HG03520 (cell line): Measurements from ENCODE around the gene ALAD.
"Not testable (repeated sequence)": the region's sequence is repeated elsewhere in the genome, so short reads cannot be mapped to it uniquely, and the experiment has no call there.

ENCODE experiments used
- ATAC-seq: cut with Tn5 transposase; IDR thresholded peaks from one replicate; pipeline ENCODE4 v1.9.1; 2021; ENCODE audit warnings: mild to moderate bottlenecking, moderate library complexity; ENCODE audit not compliant: unreplicated experiment

Gene ALAD

GRCh38 chr9:113401027-113401792 lies at the start of gene ALAD:
ALAD (minus strand) TSS chr9:113401284; CDS start chr9:113393559, 7,725 bp downstream.
- ATAC-seq, result peak; percentile 98

DNA sequence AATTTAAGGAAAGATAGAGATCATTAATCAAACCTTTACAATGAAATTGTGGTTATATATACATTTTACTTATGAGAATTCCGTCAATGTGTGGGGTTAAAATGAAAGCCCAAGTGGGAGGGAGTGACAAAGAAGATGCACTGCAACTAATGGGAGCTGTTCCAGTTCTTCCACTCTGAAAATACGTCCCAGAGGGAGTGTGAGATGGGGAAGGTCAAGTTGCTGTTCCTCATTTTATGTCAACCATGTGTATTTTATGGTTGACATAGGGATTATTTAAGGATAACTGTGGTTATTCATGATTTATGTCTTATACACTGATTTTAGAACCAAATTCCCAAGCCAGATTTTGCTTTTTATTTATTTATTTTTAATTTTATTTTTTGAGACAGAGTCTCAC lies 48.3 kb upstream of the ALAD start:
- ATAC-seq, result no peak

GRCh38 chr9:113446323-113446740 lies 45.2 kb upstream of the ALAD start:
- ATAC-seq, result no peak

GRCh38 chr9:113444736-113445135 lies 43.7 kb upstream of the ALAD start:
- no peak for ATAC-seq

DNA sequence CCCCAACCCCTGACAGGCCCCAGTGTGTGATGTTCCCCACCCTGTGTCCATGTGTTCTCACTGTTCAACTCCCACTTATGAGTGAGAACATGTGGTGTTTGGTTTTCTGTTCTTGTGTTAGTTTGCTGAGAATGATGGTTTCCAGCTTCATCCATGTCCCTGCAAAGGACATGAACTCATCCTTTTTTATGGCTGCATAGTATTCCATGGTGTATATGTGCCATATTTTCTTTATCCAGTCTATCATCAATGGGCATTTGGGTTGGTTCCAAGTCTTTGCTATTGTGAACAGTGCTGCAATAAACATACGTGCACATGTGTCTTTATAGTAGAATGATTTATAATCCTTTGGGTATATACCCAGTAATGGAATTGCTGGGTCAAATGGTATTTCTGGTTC lies 36.6 kb upstream of the ALAD start:
- ATAC-seq, result not testable (repeated sequence)

- no peak for ATAC-seq
Observed at GRCh38 chr9:113436728-113437515, 35.8 kb upstream of the ALAD start.

- no peak for ATAC-seq
Observed at GRCh38 chr9:113431191-113431590, 30.1 kb upstream of the ALAD start.

DNA sequence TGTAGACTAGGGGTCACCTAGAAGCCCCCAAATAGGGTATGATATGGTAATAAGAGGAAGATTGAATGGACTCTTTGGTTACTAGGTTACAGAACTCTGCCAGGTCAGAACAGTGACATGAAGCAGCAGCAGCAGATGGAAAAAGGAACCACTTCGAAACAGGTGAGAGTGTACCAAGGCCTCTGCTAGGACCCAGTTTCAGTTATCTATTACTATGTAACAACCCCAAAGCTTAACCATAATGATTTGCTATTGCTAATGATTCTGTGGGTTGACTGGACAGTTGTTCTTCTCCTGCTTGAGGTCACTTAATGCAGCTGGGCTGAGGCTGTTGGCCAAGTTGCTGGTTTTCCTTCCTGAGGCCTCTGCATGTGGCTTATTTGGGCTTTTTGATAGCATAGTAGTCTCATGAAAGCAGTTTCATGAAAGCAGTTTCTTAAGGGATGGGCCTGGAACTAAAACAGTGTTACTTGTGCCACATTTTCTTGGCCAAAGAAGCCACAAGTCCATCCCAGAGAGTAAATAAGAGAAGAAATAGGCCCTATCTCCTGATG lies 27.1 kb upstream of the ALAD start:
- ATAC-seq, result no peak

DNA sequence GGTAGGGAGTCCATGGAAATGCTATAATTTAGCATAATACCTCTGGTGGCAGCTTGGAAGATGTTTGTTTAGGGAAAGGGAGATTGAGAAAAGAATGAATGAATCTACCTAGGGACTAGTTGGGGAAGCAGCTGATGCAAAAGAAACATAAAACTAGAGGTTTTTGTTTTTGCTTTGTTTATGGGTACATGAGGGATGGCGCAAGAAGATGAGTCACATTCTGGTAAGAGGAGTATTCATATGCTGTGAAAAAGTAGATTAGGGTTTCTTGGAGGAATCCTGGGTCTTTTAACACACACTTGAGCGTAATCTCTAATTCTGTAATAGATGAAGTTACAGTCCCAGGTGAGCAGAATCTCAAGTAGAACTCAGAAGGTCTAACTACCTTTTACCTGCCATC lies 26.5 kb upstream of the ALAD start:
- no peak for ATAC-seq

GRCh38 chr9:113426701-113427100 lies 25.6 kb upstream of the ALAD start:
- no peak for ATAC-seq

DNA sequence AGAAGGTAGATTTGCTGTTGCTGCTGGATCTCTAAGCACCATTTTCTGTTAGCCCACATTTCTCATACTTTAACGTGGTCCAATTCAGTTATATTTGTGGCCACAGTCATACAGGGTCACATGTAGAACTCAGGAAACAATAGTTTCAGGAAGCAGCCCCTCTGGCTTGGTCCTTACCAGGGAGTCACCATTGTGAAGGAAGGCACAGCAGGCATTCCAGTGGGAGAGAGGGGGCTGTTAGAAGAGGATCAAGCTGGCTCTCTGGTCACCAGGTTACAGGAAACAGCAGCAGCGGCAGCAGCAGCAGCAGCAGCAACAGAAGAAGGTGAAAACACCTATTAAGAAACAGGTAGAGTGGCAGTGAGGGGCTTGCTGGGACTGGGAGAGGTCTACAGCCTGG lies 24.0 kb upstream of the ALAD start:
- ATAC-seq, result no peak

DNA sequence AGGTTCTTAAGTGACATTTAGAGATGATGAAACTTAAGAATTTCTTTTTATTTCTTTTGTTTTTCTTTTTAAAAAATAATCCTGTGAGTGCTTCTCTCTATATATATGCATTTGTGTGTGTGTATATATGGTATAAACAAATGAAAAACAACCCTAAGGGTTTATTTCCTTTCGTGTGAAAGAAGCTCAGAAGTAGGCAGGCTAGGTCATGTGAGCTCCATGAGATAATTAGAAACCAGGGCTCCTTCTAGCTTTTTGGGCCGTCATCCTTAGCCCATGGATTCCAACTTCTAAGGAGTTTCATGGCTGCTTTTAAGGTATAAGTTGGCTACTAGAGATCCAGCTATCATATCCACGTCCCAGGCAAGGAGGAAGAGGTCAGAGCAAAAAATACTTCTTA lies 20.6 kb upstream of the ALAD start:
- ATAC-seq, result no peak

- no peak for ATAC-seq
Observed at GRCh38 chr9:113417370-113417769, 16.3 kb upstream of the ALAD start.

DNA sequence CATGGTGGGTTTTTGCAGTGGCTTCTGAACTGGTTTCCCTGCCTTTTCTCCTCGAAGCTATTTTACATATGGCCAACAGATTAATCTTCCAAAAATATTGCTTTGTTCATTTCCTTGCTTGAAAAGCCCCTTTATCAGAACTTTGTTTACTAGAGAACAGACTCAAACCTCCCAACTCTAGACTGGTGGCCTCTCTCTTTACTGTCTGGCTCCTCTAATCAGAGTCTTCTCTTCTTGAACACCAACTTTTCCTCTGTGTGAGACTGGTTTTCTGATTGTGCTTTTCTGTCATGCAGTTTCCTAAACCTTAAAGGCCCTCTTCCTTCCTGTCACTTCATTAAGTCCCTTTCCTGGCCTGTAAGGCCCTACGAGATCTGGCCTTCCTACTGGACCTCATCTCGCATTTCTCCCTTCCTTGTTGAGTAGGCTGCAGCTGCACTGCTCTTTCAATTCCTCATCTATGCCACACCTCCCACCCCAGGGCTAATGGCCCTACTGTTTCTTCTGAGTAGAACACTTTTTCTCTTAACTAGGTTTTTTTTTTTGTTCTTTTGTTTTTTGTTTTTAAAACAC lies 15.2 kb upstream of the ALAD start:
- peak; percentile 91 for ATAC-seq

GRCh38 chr9:113410207-113410864 lies 9.3 kb upstream of the ALAD start, which contains the start of the genes C9orf43 and POLE3:
C9orf43 (plus strand) TSS chr9:113410747; CDS start chr9:113413494, 2,747 bp downstream.
POLE3 (minus strand) TSS chr9:113410675; CDS start chr9:113410293, 382 bp downstream.
- ATAC-seq, result peak; percentile 87

DNA sequence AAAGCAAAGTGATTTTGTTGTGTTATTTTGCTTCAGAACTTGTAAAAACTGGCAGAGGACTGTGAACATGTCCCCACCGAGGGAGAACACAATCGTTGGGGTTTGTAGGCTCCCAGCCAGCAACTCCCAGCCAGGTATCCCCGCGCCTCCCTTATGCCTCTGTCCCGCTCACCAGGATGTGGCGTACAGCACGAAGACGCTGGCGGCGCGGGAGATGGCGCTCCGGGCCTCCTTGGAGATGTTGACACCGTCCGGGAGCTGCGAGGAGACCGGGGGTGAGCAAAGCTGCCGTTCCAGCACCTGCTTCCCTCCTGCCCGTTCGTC lies 8.8 kb upstream of the ALAD start:
- ATAC-seq, result peak; percentile 3

DNA sequence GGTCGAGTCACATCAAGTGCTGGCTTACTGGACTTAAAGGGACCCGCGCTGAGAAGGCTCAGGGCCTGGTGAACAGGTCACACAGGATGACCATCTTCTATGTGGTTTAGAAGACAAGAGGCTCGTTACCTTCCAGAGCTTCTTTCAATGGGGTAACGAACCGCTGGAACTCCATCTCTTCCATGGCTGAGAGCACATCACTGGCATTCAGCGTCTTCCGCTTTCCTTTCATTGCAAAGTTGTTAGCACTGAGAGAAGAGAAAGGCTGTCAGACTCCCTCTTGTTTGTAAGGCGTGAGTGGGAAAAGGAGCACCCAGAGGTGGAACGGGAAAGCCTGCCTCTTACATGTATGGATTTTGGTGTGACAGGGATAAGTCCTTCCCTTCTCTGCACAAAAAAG lies 8.4 kb upstream of the ALAD start:
- ATAC-seq, result no peak

- not testable (repeated sequence) for ATAC-seq
Observed at GRCh38 chr9:113406873-113407511, 5.9 kb upstream of the ALAD start.

GRCh38 chr9:113406353-113406752 lies 5.3 kb upstream of the ALAD start:
- ATAC-seq, result not testable (repeated sequence)

DNA sequence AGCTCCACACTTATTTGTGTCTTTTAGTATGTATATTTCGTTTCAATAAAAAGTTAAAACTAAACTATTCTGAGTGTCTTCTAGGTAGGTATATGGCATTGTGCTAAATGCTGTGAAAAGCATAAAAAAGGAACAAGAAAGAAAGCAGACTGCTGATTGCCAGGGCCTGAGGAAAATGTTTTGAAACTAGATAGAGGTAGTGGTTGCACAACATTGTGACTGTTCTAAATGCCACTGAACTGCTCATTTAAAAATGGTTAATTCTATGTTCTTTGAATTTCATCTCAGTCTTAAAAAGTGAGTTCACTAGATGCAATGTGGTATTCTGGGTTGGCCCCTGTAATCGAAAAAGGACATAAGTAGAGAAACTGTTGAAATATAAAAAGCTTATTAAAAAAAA lies 2.6 kb upstream of the ALAD start:
- ATAC-seq, result no peak
